NT2/D1 (cell line): Measurements from ENCODE around the gene ARX.

Source experiments
- DNase-seq: peaks from one replicate; pipeline ENCODE4 v3.0.0-alpha.2; 2011; ENCODE audit warnings: low read depth, low spot score
- H3K27me3 ChIP-seq: 2 replicates; pipeline ENCODE4 v1.6.0; 2011; ENCODE audit warnings: mild to moderate bottlenecking; ENCODE audit not compliant: insufficient read length, insufficient read depth
- H3K36me3 ChIP-seq: 2 replicates; pipeline ENCODE4 v1.6.1; 2011; ENCODE audit warnings: mild to moderate bottlenecking, low read length, mixed read lengths; ENCODE audit not compliant: insufficient read depth, insufficient read length
- H3K4me1 ChIP-seq: 2 replicates; pipeline ENCODE4 v1.5.1; 2011; ENCODE audit not compliant: insufficient read depth, insufficient read length
- H3K4me3 ChIP-seq: 2 replicates; pipeline ENCODE4 v1.5.1; 2011; ENCODE audit warnings: low read depth; ENCODE audit not compliant: insufficient read length
- H3K9ac ChIP-seq: 2 replicates; pipeline ENCODE4 v1.6.0; 2011; ENCODE audit warnings: low read depth; ENCODE audit not compliant: insufficient read length
- H3K9me3 ChIP-seq: 2 replicates; pipeline ENCODE4 v1.5.1; 2011; ENCODE audit warnings: mild to moderate bottlenecking, low read length; ENCODE audit not compliant: insufficient read depth
- SUZ12 ChIP-seq: IDR thresholded peaks from 2 replicates; pipeline ENCODE4 v1.6.1; 2011; ENCODE audit not compliant: insufficient read length, insufficient read depth; ENCODE audit errors: extremely low read depth
- YY1 ChIP-seq: IDR thresholded peaks from 2 replicates; pipeline ENCODE4 v1.6.1; 2011; ENCODE audit not compliant: insufficient read length, insufficient read depth
- ZNF274 ChIP-seq: IDR thresholded peaks from 2 replicates; pipeline ENCODE4 v1.6.1; 2011; ENCODE audit warnings: mild to moderate bottlenecking, low read depth, low read length

The ARX gene

GRCh38 chrX:25003066-25003849 is 12.5 kb downstream of the ARX start:
- DNase-seq = no peak
- peaks cover 85% of the 10 kb centered on the region for H3K27me3 ChIP-seq
- H3K4me3 ChIP-seq = peak overlapping the region; percentile 29

GRCh38 chrX:25002661-25003020 is 13.1 kb downstream of the ARX start:
- no peak for TF ChIP-seq ZNF274
- no peak for TF ChIP-seq SUZ12
- no peak for TF ChIP-seq YY1
- H3K9me3 ChIP-seq = no peaks in the 10 kb centered on the region
- H3K9ac ChIP-seq = no peak overlapping the region
- peaks cover 5% of the 10 kb centered on the region for H3K4me1 ChIP-seq
- peaks cover 79% of the 10 kb centered on the region for H3K27me3 ChIP-seq
- no peak for DNase-seq
- no peaks in the 10 kb centered on the region for H3K36me3 ChIP-seq
- H3K4me3 ChIP-seq = peak overlapping the region; percentile 29

More at GRCh38 chrX:25003066-25003849, 12.5 kb downstream of the ARX start:
- H3K9ac ChIP-seq = no peak overlapping the region
- no peak for TF ChIP-seq ZNF274
- no peak for TF ChIP-seq SUZ12
- no peak for TF ChIP-seq YY1
- no peaks in the 10 kb centered on the region for H3K36me3 ChIP-seq
- H3K4me1 ChIP-seq = peaks cover 5% of the 10 kb centered on the region
- no peaks in the 10 kb centered on the region for H3K9me3 ChIP-seq

GRCh38 chrX:25001808-25002660 is 13.7 kb downstream of the ARX start:
- TF ChIP-seq ZNF274 (no peak), SUZ12 (peak; percentile 65)
- no peak for DNase-seq
- H3K4me1 ChIP-seq = peaks cover 5% of the 10 kb centered on the region
- peak overlapping the region; percentile 10 for H3K9ac ChIP-seq
- peaks cover 73% of the 10 kb centered on the region for H3K27me3 ChIP-seq
- no peaks in the 10 kb centered on the region for H3K9me3 ChIP-seq
- H3K36me3 ChIP-seq = no peaks in the 10 kb centered on the region
- peak overlapping the region; percentile 34 for H3K4me3 ChIP-seq

GRCh38 chrX:24999511-24999910 is 16.3 kb downstream of the ARX start:
- Histone ChIP-seq H3K36me3 (peaks cover 2% of the 10 kb centered on the region), H3K9ac (no peak overlapping the region), H3K4me1 (peaks cover 7% of the 10 kb centered on the region), H3K27me3 (peaks cover 47% of the 10 kb centered on the region), H3K9me3 (no peaks in the 10 kb centered on the region), H3K4me3 (no peak overlapping the region)
- no peak for TF ChIP-seq SUZ12
- TF ChIP-seq ZNF274 = no peak
- TF ChIP-seq YY1 = no peak
- no peak for DNase-seq

GRCh38 chrX:24996096-24996709 is 19.6 kb downstream of the ARX start:
- no peak overlapping the region for H3K4me3 ChIP-seq
- no peaks in the 10 kb centered on the region for H3K9me3 ChIP-seq
- H3K27me3 ChIP-seq = peaks cover 15% of the 10 kb centered on the region
- no peak overlapping the region for H3K9ac ChIP-seq
- TF ChIP-seq ZNF274 = no peak
- no peak for TF ChIP-seq SUZ12
- TF ChIP-seq YY1 = no peak
- no peak for DNase-seq
- H3K4me1 ChIP-seq = peaks cover 8% of the 10 kb centered on the region
- peaks cover 2% of the 10 kb centered on the region for H3K36me3 ChIP-seq

GRCh38 chrX:24993879-24994278 is 21.9 kb downstream of the ARX start:
- Histone ChIP-seq H3K36me3 (peaks cover 2% of the 10 kb centered on the region), H3K4me3 (no peak overlapping the region), H3K9me3 (no peaks in the 10 kb centered on the region), H3K9ac (peak overlapping the region; percentile 36), H3K4me1 (peaks cover 8% of the 10 kb centered on the region), H3K27me3 (no peaks in the 10 kb centered on the region)
- TF ChIP-seq YY1 (no peak), SUZ12 (no peak), ZNF274 (no peak)
- DNase-seq = no peak

- no peak for DNase-seq
- Histone ChIP-seq H3K36me3 (peaks cover 5% of the 10 kb centered on the region), H3K27me3 (no peaks in the 10 kb centered on the region), H3K4me3 (no peak overlapping the region), H3K4me1 (peaks cover 8% of the 10 kb centered on the region), H3K9ac (no peak overlapping the region), H3K9me3 (no peaks in the 10 kb centered on the region)
- no peak for TF ChIP-seq ZNF274
- TF ChIP-seq YY1 = no peak
- no peak for TF ChIP-seq SUZ12
These were observed 25.2 kb downstream of the ARX start for GRCh38 chrX:24990535-24990934.
